Stimulated activated CD4-positive, alpha-beta T cell treated with anti-CD3 and anti-CD28 coated beads, Interleukin-4, amount 100 ng/mL, for 4 hours (primary cell): Measurements from ENCODE around the gene PMFBP1.
"Not testable (repeated sequence)": the region's sequence is repeated elsewhere in the genome, so short reads cannot be mapped to it uniquely, and the experiment has no call there.

Experiments used
- DNase-seq, 2 experiments: peaks; one replicate each; pipeline ENCODE4 v3.0.0-alpha.2; 2020

The PMFBP1 gene

DNA sequence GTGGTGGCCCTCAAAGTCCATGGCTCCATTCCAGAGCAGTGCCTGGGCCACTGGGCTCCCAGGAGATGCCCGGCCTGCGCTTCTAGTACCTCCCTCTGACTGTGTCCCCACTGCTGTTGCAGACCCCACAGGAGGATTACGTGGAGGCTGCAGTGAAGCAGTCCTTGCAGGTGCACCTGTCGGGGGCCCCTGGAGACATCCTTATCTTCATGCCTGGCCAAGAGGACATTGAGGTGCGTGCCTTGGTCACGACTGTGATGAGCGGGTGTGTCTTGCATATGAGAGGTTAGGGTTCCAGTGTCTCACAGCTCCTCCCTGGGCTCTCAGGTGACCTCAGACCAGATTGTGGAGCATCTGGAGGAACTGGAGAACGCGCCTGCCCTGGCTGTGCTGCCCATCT is 67.0 kb downstream of the PMFBP1 start:
- DNase-seq = no peak

DNA sequence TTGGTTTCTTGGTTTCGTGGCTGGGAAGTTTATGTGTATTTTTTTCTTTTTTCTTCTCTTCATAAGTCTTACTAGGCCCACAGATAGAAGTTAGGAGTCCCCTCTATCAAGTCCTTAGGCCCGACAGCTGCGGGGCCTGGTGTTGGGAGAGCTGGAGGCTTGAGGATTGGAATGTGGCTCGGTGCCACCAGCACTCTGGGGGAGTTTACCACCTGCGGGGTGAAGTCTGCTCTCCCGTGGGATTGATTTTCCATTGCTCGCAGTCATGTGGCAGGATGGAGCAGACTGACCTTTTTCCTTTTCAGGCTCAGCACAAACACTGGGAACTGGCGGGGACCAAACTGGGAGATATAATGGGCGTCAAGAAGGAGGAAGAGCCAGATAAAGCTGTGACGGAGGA is 70.8 kb downstream of the PMFBP1 start:
- no peak for DNase-seq

DNA sequence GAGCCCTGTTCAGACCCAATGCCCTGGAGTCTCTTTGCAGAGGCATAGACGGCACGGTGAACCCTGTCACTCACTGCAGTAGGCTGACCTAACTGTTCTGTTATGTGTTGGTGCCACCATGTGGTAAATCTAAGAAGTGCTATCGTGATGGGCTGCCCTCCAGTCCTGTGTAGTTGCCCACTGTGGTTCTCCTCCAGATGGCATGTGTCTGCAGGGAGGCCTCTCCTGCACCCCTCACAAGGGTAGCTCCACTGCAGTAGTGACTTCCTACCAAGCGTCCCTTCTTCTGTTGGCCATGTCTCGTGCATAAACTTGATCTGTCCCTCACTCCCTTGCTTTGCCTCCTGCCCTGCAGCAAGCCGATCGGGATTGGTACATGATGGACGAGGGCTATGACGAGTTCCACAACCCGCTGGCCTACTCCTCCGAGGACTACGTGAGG is 72.6 kb downstream of the PMFBP1 start:
- peak; percentile 14 to 24 for DNase-seq

DNA sequence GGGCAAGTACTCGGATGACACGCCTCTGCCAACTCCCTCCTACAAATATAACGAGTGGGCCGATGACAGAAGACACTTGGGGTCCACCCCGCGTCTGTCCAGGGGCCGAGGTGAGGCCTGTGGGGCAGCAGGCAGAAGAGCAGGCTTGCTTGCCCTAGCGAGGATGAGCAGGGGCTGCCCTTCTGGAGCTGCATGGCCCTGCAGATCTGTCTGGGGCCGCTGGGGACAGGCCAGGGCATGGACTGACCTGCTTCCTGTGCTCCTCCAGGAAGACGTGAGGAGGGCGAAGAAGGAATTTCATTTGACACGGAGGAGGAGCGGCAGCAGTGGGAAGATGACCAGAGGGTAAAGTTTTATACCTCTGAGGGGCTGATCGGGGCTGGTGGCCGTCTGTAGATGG is 73.0 kb downstream of the PMFBP1 start:
- no peak for DNase-seq

DNA sequence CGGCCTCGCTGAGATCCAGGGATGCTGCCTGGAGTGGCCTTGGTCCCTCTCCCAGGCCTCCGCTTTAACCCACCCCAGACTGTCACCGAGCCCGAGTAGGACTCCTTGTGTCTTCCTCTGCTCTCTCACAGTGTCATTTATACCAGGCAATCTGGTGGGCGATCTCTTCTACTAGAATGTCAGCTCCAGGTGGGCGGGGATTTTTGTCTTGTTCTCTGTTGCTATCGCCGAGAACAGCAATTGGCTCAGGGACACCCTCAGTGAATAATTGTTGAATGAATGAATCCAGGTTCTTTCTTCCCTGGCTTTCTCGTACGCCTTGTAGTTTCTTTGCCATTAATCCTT is 77.7 kb downstream of the PMFBP1 start:
- peak in 1 of 2 experiments; percentile 73 for DNase-seq

DNA sequence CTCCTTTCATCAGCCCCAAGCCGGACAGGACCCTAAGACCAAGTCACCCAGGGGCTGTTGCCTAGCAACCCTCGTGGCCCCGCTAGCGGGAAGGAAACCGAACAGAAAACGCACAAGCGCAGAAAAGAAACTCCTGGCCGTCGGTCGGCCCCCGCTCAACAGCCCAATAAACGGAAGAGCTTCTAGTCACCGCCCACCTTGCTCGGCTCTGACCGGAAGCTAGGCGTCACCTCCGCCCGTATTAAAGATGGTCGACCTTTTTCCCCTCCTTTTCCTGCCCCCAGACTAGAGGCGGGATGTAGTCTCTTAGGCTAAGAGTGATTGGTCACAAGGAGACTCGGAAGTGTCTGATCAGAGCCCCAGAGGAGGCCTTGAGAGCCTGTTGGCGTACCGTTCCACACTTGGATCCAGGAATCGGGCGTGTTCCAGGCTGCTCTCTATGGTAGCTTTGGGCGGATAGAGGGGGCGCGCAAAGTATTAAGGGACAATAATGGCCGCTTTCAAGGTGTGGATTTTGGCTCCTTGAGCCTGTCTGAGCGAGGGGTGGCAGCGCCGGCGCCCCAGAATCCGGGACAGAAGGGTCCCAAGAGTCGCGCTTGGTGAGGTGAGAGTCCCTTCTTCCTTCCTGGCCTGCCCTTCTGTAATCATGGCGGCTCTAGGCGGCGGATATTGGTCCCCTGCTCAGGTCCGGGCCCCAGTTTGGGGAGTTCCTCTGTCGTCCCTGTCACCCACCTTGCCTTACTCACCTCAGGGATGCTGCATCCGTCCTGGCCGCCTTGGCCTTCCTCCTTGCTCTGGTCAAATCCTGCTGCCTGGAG is 78.3 kb downstream of the PMFBP1 start, which contains the start of the genes DHX38 and TXNL4B:
Gene DHX38 (plus strand): TSS at position 400 of the 818 bp plus-strand sequence. CDS start 2,311 bp downstream, outside the sequence.
Gene TXNL4B (minus strand): TSS at position 173 of the 818 bp plus-strand sequence. CDS start 2,871 bp downstream, outside the sequence.
- DNase-seq = peak; percentile 80 to 92

DNA sequence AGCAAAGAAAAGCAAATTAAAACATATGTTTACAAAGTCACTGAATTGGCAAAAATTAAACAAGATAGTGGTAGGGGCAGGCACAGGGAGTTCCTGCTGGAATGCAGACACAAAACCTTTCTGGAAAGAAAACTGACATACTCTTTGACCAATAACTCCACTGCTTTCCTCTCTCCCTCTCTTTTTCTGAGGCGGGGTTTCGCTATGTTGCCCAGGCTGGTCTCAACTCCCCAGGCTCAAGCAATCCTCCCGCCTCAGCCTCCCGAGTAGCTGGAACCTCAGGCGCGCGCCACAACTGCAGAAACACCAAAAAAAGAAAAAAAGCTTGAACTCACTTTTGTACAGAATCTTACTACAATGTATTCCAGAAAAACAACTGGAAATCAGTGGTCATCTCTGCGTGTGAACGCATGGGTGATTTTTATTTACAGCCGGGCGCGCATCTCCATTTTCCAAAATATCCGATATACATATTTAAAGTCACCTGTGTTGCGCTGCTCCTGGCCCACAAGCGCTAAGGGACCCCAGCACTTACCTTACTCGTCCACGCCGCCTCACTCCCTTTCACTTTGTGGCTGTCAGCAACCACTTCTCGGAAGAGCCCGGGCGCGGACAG is 79.0 kb downstream of the PMFBP1 start:
- DNase-seq = no peak

DNA sequence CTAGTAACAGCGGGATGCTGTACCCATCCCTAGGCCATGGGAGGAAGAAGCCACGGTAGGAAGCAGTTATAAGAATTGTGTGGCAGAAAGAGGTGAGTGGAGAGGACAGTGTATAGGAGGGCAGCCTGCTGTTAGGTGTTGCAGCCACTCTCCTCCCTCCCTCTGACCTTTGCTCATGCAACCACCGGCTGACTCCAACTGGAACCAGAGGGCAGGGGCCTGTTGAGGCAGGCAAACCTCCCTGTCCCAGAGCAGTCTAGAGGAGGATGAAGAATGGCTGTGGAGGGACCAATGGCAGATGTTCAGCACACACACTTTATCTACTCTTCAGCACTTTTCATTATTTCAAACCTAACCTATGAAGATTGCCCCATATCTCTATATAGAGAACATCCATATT is 80.7 kb downstream of the PMFBP1 start:
- no peak for DNase-seq

DNA sequence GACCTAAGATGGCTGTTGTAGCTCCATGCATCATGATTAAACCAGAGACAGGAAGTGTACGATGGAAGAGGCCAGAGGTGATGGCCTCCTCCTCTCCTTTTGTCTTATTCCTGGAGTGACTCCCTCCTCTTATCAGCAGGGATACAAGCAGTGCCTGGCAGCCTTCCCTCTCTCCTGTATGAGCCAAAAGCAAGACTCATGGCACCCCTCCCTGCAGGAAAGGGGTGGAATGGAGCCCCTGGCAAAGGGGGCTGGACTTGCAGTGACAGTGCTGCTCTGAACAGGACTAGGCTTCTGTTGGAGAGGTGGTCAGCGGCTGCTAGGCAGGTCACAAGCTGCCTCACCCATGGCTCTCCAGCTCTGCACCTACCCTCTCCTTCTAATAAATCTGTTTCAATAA is 87.0 kb downstream of the PMFBP1 start:
- DNase-seq = no peak

DNA sequence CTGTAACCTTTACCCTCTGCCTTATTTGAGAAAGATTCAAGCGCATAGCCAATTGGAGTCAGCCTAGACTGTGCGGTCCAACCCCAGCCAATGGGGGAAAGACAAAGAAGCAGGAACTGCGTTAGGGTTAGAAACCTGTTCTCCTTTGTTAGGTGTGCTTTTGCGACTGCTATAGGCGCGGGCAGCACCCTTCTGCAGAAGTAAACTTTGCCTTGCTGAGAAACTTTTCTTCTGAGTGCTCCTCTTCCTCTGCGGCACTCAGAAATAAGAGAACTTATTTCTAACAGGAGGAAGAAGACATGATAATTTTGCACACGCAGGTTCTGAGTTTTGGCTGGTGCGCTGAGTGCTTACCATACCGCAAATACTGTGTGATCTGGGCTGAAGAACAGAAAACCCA is 87.5 kb downstream of the PMFBP1 start:
- no peak for DNase-seq

DNA sequence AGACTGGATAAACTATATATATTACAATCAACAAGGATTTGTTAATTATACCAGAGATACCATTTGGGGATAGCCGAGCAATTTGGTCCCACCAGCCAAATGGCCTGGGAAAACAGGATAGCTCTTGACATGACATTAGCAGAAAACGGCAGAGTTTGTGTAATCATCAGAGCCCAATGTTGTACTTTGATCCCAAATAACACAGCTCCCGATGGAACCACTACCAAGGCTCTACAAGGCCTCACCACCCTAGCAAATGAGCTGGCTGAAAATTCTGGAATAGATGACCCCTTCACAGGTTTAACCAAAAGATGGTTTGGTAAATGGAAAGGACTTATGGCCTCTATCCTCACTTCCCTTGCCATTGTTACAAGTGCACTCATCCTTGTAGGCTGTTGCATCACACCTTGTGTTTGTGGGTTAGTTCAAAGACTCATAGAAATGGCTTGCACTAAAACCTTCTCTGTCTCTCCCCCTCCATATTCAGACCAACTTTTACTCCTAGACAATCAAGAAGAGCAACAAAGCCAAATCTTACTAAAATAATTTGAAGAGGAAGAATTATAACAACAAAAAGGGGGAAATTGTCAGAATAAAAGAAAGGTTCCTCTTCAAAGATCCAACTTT is 88.1 kb downstream of the PMFBP1 start:
- no peak for DNase-seq

DNA sequence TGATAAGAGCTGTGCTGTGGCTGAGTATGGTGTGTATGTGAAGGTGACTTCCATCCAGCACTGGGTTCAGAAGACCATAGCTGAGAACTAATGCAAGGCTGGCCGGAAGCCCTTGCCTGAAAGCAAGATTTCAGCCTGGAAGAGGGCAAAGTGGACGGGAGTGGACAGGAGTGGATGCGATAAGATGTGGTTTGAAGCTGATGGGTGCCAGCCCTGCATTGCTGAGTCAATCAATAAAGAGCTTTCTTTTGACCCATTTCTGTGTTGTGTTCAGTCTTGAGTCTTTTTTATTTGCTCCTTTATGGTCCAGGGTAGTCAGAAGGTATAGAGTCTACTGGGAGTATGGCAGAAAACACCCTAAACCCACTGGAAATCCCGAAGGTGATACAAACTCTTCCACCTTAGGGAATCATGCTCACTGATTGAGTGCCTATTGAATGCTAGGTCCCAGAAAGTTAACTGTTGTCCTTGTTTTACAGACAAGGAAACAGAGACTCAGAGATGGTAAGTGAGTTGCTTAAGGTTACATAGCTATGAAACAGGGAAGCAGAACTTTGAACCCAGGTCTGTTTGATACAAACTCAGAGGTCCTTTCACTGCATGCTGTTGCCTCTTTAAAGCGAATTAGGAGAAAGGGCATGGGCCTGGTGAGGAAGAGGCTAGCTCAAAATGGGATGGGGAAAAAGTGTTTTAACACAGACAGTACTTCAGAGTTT is 94.8 kb downstream of the PMFBP1 start:
- DNase-seq = not testable (repeated sequence)

DNA sequence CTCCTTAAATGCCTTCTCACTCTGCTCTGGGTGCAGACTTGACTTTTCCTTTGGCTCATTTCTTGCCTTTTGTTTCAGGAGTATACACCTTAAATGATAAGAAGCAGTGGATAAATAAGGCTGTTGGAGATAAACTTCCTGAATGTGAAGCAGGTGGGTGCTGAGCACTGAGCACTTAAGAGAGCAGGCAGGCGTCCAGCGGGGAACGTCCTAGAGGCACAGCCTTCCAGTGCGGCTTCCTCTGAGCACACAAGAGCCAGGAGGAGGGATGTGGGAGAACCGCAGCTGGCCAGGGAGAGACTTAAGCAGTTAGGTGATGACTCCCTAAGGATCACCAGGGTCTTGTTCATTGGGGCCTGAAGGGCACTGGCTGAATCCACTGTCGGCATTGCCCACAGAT is 96.9 kb downstream of the PMFBP1 start:
- DNase-seq = not testable (repeated sequence)

DNA sequence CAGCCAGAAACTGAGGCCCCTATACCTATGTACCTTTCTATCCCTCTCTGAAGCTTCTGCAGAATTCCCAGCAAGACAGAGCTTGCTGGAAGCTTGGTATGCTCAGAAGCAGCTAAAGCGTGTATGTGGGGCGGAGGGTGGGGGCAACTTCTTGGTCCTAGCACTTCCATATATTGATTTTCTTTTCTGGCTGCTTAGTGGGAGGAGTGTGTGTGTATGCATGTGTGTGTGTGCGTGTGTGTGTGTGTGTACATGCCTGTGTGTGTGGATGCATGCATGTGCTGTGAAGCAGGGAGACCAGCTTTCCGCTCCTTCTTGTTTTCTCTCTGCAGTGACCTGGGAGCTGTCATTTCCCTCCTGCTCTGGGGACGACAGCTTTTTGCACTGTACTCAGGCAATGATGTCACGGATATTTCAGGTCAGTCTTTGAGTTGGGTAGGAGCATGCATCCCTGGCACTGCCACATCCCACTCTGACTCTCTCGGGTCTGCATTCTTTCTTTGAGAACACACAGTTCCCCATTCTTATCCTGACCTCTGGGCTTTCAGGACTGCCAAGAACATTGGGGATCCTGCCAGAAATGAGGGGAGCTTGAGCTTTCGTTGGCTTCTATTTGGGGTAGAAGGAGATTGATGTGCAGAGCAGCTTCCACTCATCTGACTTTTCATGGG is 98.3 kb downstream of the PMFBP1 start:
- DNase-seq = no peak

DNA sequence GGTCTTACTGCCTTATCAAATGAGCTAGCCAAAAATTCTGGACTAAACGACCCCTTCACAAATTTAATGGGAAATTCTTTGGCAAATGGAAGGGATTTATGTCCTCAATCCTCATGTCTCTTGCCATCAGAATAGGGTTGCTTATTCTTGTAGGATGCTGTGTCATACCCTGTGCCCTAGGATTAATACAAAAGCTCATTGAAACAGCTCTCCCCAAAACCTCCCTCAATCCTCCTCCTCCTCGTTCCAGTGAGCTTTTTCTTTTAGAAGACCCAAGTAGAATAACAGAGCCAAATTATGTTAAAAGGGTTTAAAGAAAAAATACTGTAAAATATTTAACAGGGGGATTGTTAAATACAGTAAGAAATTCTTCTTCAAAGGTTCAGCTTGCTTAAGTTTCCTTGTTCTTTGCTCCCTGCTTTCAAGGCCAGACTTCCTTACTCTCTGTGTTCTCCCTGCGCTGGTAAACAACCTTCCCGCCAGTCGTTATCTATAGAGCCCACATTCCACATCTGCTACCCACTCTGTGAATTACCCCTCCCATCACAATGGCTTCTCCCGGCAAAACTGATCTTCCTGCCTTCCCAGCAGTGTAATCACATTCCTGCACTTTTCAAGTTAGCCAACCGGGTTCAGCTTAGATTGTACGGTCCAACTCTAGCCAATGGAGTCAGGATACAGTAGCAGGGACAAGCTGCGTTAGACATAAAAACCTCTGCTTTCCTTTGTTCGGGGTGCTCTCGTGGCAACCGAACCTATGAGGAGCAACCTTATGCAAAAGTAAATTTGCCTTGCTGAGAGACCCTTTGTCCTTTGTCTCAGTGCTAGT is 99.2 kb downstream of the PMFBP1 start:
- DNase-seq = no peak
